Fibroblast of lung (primary cell): ENCODE measurements around the gene RAB11FIP3. TPM values are rescaled to one million over a fixed set of nuclear protein-coding genes. Genes with fewer than 3 reads are reported as not detected.

Source experiments
- DNase-seq, 2 donors: peaks; one replicate each; pipeline versions ENCODE4 v3.0.0 to v3.0.0-alpha.2; 2010; ENCODE audit warnings: low read depth in 2 of 2
- H2AFZ ChIP-seq: 2 replicates; pipeline ENCODE4 v1.5.1; 2012; ENCODE audit warnings: low read length, control low read depth, inconsistent platforms
- H3K27ac ChIP-seq: 2 replicates; pipeline ENCODE4 v1.5.1; 2011; ENCODE audit warnings: low read length, control low read depth; ENCODE audit not compliant: insufficient read depth
- H3K27me3 ChIP-seq: 2 replicates; pipeline ENCODE4 v1.5.1; 2011; ENCODE audit warnings: mild to moderate bottlenecking, low read length; ENCODE audit not compliant: control insufficient read depth, insufficient read depth
- H3K36me3 ChIP-seq: 2 replicates; pipeline ENCODE4 v1.5.1; 2011; ENCODE audit warnings: low read length; ENCODE audit not compliant: control insufficient read depth, insufficient read depth
- H3K4me1 ChIP-seq: 2 replicates; pipeline ENCODE4 v1.5.1; 2011; ENCODE audit warnings: low read length; ENCODE audit not compliant: control insufficient read depth, insufficient read depth; ENCODE audit errors: extremely low read depth
- H3K4me2 ChIP-seq: 2 replicates; pipeline ENCODE4 v1.5.1; 2011; ENCODE audit warnings: low read length, control low read depth; ENCODE audit not compliant: insufficient read depth; ENCODE audit errors: extremely low read depth
- H3K4me3 ChIP-seq, 4 experiments: fragments of 200-600 bp in 1 of 4; sonication (generic) in 1 of 4; replicated peaks in 1 of 4; 2 replicates each; pipeline ENCODE4 v1.5.1; 2011 to 2016; ENCODE audit warnings: low read length in 4 of 4, low read depth in 3 of 4, mild to moderate bottlenecking in 3 of 4, control low read depth in 2 of 4, inconsistent platforms in 1 of 4, mixed read lengths in 1 of 4; ENCODE audit not compliant: insufficient read depth in 1 of 4; ENCODE audit errors: control extremely low read depth in 1 of 4
- H3K79me2 ChIP-seq: 2 replicates; pipeline ENCODE4 v1.5.1; 2012; ENCODE audit warnings: mild to moderate bottlenecking, low read length, inconsistent platforms; ENCODE audit not compliant: control insufficient read depth, insufficient read depth
- H3K9ac ChIP-seq: 2 replicates; pipeline ENCODE4 v1.5.1; 2011; ENCODE audit warnings: mild to moderate bottlenecking, low read length, control low read depth; ENCODE audit not compliant: insufficient read depth
- H3K9me3 ChIP-seq: 2 replicates; pipeline ENCODE4 v1.5.1; 2012; ENCODE audit warnings: low read depth, low read length; ENCODE audit not compliant: control insufficient read depth, insufficient read depth
- H4K20me1 ChIP-seq: 2 replicates; pipeline ENCODE4 v1.5.1; 2011; ENCODE audit warnings: low read length; ENCODE audit not compliant: control insufficient read depth, insufficient read depth; ENCODE audit errors: extremely low read depth
- EZH2 ChIP-seq: IDR thresholded peaks from 2 replicates; pipeline ENCODE4 v1.5.1; 2012; ENCODE audit warnings: low read length, control low read depth, mild to moderate bottlenecking; ENCODE audit errors: missing control alignments
- polyA plus RNA-seq, 2 donors: library from polyadenylated mRNA; depleted of rRNA in 1 of 2; stranded (reverse) in 1 of 2; unstranded in 1 of 2; fragments of >200 nt; gene quantifications; 2 replicates each; pipeline ENCODE4 v1.2.1, GENCODE V29; 2011 to 2012; ENCODE audit warnings: missing spikeins in 1 of 2
- total RNA-seq: library from RNA; depleted of rRNA; stranded (reverse); fragments of >200 nt; gene quantifications from 2 replicates; pipeline ENCODE4 v1.2.1, GENCODE V29; 2014
- TF ChIP-seq, protein P1 (sequence below), 2 donors: IDR thresholded peaks in 1 of 2; conservative IDR thresholded peaks in 1 of 2; 1 replicate in 1 of 2; 2 replicates in 1 of 2; pipeline ENCODE4 v1.5.1; 2011 to 2012; ENCODE audit warnings: low read length in 2 of 2, control low read depth in 1 of 2, inconsistent platforms in 1 of 2, low read depth in 1 of 2, mild to moderate bottlenecking in 1 of 2

The RAB11FIP3 gene
- total and polyA plus RNA-seq, 2 donors (not counting 1 experiment from before 2014, with no cell fraction given): 7.3 to 22.1 TPM

DNA sequence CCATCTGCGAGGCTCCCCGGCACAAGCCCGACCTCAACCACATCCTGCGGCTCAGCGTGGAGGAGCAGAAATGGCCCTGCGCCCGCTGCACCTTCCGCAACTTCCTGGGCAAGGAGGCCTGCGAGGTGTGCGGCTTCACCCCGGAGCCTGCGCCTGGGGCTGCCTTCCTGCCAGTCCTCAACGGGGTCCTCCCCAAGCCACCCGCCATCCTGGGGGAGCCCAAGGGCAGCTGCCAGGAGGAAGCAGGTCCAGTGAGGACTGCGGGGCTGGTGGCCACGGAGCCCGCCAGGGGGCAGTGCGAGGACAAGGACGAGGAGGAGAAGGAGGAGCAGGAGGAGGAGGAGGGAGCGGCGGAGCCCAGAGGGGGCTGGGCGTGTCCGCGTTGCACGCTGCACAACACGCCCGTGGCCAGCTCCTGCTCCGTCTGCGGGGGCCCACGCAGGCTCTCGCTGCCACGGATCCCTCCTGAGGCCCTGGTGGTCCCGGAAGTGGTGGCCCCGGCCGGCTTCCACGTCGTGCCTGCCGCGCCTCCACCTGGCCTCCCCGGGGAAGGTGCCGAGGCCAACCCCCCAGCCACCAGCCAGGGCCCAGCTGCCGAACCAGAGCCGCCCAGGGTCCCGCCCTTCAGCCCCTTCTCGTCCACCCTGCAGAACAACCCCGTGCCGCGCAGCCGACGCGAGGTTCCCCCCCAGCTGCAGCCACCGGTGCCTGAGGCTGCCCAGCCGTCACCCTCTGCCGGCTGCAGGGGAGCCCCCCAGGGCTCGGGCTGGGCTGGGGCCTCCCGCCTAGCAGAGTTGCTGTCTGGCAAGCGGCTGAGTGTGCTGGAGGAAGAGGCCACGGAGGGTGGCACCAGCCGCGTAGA is 121.7 kb downstream of the RAB11FIP3 start:
- Histone ChIP-seq H3K9me3 (no peaks in the 10 kb centered on the region), H3K79me2 (peaks cover 24% of the 10 kb centered on the region), H3K4me2 (no peak overlapping the region), H3K27me3 (no peaks in the 10 kb centered on the region), H3K4me1 (no peaks in the 10 kb centered on the region), H4K20me1 (no peaks in the 10 kb centered on the region), H2AFZ (no peak overlapping the region), H3K4me3 (no peak overlapping the region), H3K9ac (no peak overlapping the region), H3K27ac (no peak overlapping the region), H3K36me3 (peaks cover 15% of the 10 kb centered on the region)
- no peak for TF ChIP-seq EZH2
- TF ChIP-seq, protein P1, sequence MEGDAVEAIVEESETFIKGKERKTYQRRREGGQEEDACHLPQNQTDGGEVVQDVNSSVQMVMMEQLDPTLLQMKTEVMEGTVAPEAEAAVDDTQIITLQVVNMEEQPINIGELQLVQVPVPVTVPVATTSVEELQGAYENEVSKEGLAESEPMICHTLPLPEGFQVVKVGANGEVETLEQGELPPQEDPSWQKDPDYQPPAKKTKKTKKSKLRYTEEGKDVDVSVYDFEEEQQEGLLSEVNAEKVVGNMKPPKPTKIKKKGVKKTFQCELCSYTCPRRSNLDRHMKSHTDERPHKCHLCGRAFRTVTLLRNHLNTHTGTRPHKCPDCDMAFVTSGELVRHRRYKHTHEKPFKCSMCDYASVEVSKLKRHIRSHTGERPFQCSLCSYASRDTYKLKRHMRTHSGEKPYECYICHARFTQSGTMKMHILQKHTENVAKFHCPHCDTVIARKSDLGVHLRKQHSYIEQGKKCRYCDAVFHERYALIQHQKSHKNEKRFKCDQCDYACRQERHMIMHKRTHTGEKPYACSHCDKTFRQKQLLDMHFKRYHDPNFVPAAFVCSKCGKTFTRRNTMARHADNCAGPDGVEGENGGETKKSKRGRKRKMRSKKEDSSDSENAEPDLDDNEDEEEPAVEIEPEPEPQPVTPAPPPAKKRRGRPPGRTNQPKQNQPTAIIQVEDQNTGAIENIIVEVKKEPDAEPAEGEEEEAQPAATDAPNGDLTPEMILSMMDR (conservative IDR thresholded peaks at IDR 0.05 in 1 of 2, IDR thresholded peaks at IDR 0.05 in 1 of 2; ENCODE audit: low read depth in 1 of 2, low read length in 2 of 2): peak; percentile 44 to 48
- DNase-seq: peak; percentile 22 to 33

GRCh38 chr16:548586-548985 is 123.1 kb downstream of the RAB11FIP3 start:
- no peaks in the 10 kb centered on the region for H4K20me1 ChIP-seq
- no peak overlapping the region for H3K9ac ChIP-seq
- no peaks in the 10 kb centered on the region for H3K4me1 ChIP-seq
- no peaks in the 10 kb centered on the region for H3K9me3 ChIP-seq
- H3K27ac ChIP-seq: no peak overlapping the region
- no peak overlapping the region for H2AFZ ChIP-seq
- H3K4me2 ChIP-seq: no peak overlapping the region
- TF ChIP-seq EZH2: no peak
- TF ChIP-seq, protein P1 (conservative IDR thresholded peaks at IDR 0.05 in 1 of 2, IDR thresholded peaks at IDR 0.05 in 1 of 2; ENCODE audit: low read depth in 1 of 2, low read length in 2 of 2): no peak
- peaks cover 20% of the 10 kb centered on the region for H3K36me3 ChIP-seq
- H3K27me3 ChIP-seq: no peaks in the 10 kb centered on the region
- no peak overlapping the region for H3K4me3 ChIP-seq
- no peak for DNase-seq
- H3K79me2 ChIP-seq: peaks cover 14% of the 10 kb centered on the region

DNA sequence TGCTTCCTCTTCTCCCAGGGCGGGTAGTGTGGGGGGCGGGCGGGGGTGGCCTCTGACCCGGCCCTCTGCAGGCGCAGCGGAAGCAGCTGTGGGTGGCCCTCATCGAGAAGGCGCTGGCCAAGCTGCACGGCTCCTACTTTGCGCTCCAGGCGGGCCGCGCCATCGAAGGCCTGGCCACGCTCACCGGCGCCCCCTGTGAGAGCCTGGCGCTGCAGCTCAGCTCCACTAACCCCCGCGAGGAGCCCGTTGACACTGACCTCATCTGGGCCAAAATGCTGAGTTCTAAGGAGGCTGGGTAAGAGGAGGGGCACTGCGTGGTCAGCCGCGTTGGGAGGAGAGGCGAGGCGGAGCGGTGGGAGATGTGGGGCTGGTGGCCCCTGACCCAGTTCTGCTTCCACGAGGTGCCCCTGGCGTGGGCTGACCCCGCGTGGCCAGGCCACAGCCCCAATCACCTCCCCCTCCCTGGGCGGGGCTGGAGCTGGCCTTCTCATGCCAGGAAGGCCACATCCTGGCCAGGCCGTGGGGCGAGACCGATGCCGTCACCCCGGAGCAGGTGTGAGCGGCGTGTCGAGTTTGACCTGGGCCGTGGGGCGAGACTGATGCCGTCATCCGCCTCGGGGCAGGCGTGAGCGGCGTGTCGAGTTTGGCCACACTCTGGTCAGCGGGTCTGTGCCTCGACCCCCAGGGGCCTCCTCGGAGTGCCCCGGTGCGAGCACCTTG is 124.3 kb downstream of the RAB11FIP3 start:
- Histone ChIP-seq H2AFZ (no peak overlapping the region), H3K79me2 (peaks cover 10% of the 10 kb centered on the region), H3K27ac (no peak overlapping the region), H3K9me3 (no peaks in the 10 kb centered on the region), H3K27me3 (no peaks in the 10 kb centered on the region), H3K36me3 (peaks cover 20% of the 10 kb centered on the region), H3K4me1 (no peaks in the 10 kb centered on the region), H3K4me2 (no peak overlapping the region), H3K4me3 (no peak overlapping the region), H3K9ac (no peak overlapping the region), H4K20me1 (no peaks in the 10 kb centered on the region)
- TF ChIP-seq, protein P1 (conservative IDR thresholded peaks at IDR 0.05 in 1 of 2, IDR thresholded peaks at IDR 0.05 in 1 of 2; ENCODE audit: low read depth in 1 of 2, low read length in 2 of 2): no peak
- no peak for TF ChIP-seq EZH2
- no peak for DNase-seq
